Measurements from ENCODE around the gene GNG7.
"Not testable (repeated sequence)": the region's sequence is repeated elsewhere in the genome, so short reads cannot be mapped to it uniquely, and the experiment has no call there.

GNG7 gene

GRCh38 chr19:2542341-2543069 is 160.0 kb downstream of the GNG7 start:
- Histone ChIP-seq H3K4me2 (ENCODE audit: low read length) (no peak overlapping the region), H3K9ac (no peak overlapping the region), H3K4me1 (peaks cover 28% of the 10 kb centered on the region), H3K9me3 (ENCODE audit: control insufficient read depth, low read length) (no peaks in the 10 kb centered on the region), H3K27ac (peak overlapping the region; percentile 89), H3K36me3 (ENCODE audit: control insufficient read depth, insufficient read depth, low read length) (no peaks in the 10 kb centered on the region), H3K4me3 (ENCODE audit: low read depth, low read length) (no peak overlapping the region), H3K27me3 (ENCODE audit: control insufficient read depth, insufficient read depth, low read length) (no peaks in the 10 kb centered on the region), H2AFZ (no peak overlapping the region), H3K79me2 (no peaks in the 10 kb centered on the region)
- no peak for TF ChIP-seq CTCF (IDR thresholded peaks at IDR 0.05)

- Histone ChIP-seq H3K9me3 (ENCODE audit: control insufficient read depth, low read length) (no peaks in the 10 kb centered on the region), H3K36me3 (ENCODE audit: control insufficient read depth, insufficient read depth, low read length) (no peaks in the 10 kb centered on the region), H3K4me2 (ENCODE audit: low read length) (peak overlapping the region; percentile 63), H3K27ac (peak overlapping the region; percentile 78), H3K79me2 (no peaks in the 10 kb centered on the region), H3K9ac (no peak overlapping the region), H3K27me3 (ENCODE audit: control insufficient read depth, insufficient read depth, low read length) (no peaks in the 10 kb centered on the region), H2AFZ (peak overlapping the region; percentile 64), H3K4me3 (ENCODE audit: low read depth, low read length) (peak overlapping the region; percentile 23), H3K4me1 (peaks cover 28% of the 10 kb centered on the region)
- peak; percentile 33 for TF ChIP-seq CTCF (IDR thresholded peaks at IDR 0.05)
These were observed 161.6 kb downstream of the GNG7 start for GRCh38 chr19:2540646-2541454.

- H3K36me3 ChIP-seq (ENCODE audit: control insufficient read depth, insufficient read depth, low read length), result no peaks in the 10 kb centered on the region
- H3K27me3 ChIP-seq (ENCODE audit: control insufficient read depth, insufficient read depth, low read length), result no peaks in the 10 kb centered on the region
- no peaks in the 10 kb centered on the region for H3K79me2 ChIP-seq
- H3K9ac ChIP-seq, result no peak overlapping the region
- peak overlapping the region; percentile 64 for H2AFZ ChIP-seq
- peak overlapping the region; percentile 78 for H3K27ac ChIP-seq
- H3K4me1 ChIP-seq, result peaks cover 28% of the 10 kb centered on the region
- no peak for TF ChIP-seq CTCF (IDR thresholded peaks at IDR 0.05)
- peak overlapping the region; percentile 23 for H3K4me3 ChIP-seq (ENCODE audit: low read depth, low read length)
- no peaks in the 10 kb centered on the region for H3K9me3 ChIP-seq (ENCODE audit: control insufficient read depth, low read length)
- peak overlapping the region; percentile 63 for H3K4me2 ChIP-seq (ENCODE audit: low read length)
These were observed 162.2 kb downstream of the GNG7 start for GRCh38 chr19:2540251-2540645.

GRCh38 chr19:2538096-2538757 is 164.3 kb downstream of the GNG7 start:
- Histone ChIP-seq H3K36me3 (ENCODE audit: control insufficient read depth, insufficient read depth, low read length) (no peaks in the 10 kb centered on the region), H3K27ac (no peak overlapping the region), H3K79me2 (no peaks in the 10 kb centered on the region), H2AFZ (no peak overlapping the region), H3K4me3 (ENCODE audit: low read depth, low read length) (no peak overlapping the region), H3K4me1 (peaks cover 18% of the 10 kb centered on the region), H3K4me2 (ENCODE audit: low read length) (no peak overlapping the region), H3K9me3 (ENCODE audit: control insufficient read depth, low read length) (no peaks in the 10 kb centered on the region), H3K9ac (no peak overlapping the region), H3K27me3 (ENCODE audit: control insufficient read depth, insufficient read depth, low read length) (no peaks in the 10 kb centered on the region)
- TF ChIP-seq CTCF (IDR thresholded peaks at IDR 0.05), result no peak

- H3K36me3 ChIP-seq (ENCODE audit: control insufficient read depth, insufficient read depth, low read length); H3K9ac ChIP-seq; H3K4me3 ChIP-seq (ENCODE audit: low read depth, low read length); H3K27me3 ChIP-seq (ENCODE audit: control insufficient read depth, insufficient read depth, low read length); H3K79me2 ChIP-seq; H3K4me2 ChIP-seq (ENCODE audit: low read length); H3K9me3 ChIP-seq (ENCODE audit: control insufficient read depth, low read length); H2AFZ ChIP-seq; H3K27ac ChIP-seq: not testable (repeated sequence)
- H3K4me1 ChIP-seq, result peaks cover 13% of the 10 kb centered on the region
These were observed 164.9 kb downstream of the GNG7 start for GRCh38 chr19:2537584-2537983.

Data from parathyroid adenoma (tissue), 2 donors.